ENCODE measurements around the gene BDP1.
"Not testable (repeated sequence)": the region's sequence is repeated elsewhere in the genome, so short reads cannot be mapped to it uniquely, and the experiment has no call there.

The BDP1 gene

GRCh38 chr5:71475788-71476384, 20.4 kb downstream of the BDP1 start:
- DNase-seq = no peak

DNA sequence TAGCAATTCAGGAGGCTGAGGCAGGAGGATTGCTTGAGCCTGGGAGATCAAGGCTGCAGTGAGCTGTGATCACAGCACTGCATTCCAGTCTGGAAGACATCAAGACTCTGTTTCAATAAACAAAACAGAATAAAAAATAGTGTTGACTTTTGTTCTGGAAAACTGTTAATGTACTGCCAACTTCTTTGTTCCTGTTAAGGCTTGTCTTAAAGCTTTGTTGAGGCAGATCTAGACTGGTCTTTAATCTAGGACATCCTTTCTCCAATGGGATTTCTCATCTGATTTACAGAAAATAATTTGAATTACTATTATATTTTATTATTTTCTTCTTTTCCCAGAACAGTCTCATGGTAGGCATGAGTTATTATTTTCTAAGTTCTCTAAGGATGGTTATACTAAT, 26.0 kb downstream of the BDP1 start:
- DNase-seq = no peak

GRCh38 chr5:71482132-71482531, 26.7 kb downstream of the BDP1 start:
- no peak for DNase-seq

- no peak for DNase-seq
Measured at GRCh38 chr5:71483355-71483754, 27.9 kb downstream of the BDP1 start.

GRCh38 chr5:71492817-71493615, 37.6 kb downstream of the BDP1 start:
- no peak for DNase-seq

DNA sequence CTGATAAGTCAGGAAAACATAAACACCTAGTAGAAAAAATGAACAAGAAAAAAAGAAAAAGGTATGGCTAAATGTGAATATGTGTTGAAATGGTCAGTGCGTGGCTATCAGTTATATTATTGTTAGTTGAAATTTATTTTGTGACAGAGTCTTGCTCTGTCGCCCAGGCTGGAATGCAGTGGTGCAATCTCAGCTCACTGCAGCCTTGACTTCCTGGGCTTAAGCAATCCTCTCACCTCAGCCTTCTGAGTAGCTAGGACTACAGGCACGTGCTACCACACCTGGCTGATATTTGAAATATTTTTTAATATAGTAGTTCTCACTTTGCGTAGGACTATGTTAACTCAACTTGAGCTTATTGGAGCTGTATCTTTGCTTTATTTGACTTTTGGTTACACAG, 38.8 kb downstream of the BDP1 start:
- not testable (repeated sequence) for DNase-seq

GRCh38 chr5:71498756-71499155, 43.3 kb downstream of the BDP1 start:
- DNase-seq = not testable (repeated sequence)

DNA sequence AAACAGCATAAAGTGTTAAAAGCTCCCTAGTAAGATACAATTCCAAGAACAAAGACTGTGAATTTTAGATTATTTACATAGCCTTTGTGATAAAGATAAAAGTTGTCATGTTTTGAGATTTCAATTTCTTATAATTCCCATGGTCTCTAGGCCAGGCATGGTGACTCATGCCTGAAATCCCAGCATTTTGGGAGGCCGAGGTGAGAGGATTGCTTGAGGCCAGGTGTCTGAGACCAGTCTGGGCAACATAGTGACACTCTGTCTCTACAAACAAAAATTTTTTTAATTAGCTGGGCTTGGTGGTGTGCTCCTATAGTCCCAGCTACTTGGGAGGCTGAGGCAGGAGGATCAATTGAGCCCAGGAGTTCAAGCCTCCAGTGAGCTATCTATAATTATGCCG, 48.1 kb downstream of the BDP1 start:
- no peak for DNase-seq

- no peak for DNase-seq
Measured at GRCh38 chr5:71522151-71522550, 66.7 kb downstream of the BDP1 start.

DNA sequence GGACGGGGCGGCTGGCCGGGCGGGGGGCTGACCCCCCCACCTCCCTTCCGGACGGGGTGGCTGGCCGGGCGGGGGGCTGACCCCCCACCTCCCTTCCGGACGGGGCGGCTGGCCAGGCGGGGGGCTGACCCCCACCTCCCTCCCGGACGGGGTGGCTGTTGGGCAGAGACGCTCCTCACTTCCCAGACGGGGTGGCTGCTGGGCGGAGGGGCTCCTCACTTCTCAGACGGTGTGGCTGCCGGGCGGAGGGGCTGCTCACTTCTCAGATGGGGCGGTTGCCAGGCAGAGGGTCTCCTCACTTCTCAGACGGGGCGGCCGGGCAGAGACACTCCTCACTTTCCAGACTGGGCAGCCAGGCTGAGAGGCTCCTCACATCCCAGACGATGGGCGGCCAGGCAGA, 70.2 kb downstream of the BDP1 start:
- DNase-seq = not testable (repeated sequence)

DNA sequence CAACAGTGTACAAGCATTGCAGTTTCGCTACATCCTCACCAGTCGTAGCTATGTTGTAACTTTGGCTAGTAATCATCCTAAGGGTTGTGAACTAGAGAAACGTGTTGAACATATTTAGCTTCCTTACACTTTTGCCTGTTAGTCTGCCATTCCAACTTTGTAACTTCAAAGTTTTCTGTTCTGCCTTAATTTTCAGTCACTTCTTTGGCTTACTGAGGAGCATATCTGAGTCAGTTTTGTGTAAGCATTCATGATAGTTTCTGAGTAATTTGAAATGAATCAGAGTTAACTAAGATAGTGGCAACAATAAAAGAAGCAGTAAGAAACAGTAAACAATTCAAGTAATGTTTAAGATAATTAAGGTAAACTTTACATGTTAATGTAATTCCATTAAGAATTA, 72.8 kb downstream of the BDP1 start:
- DNase-seq = no peak

- DNase-seq = no peak
Measured at GRCh38 chr5:71529682-71530081, 74.2 kb downstream of the BDP1 start.

DNA sequence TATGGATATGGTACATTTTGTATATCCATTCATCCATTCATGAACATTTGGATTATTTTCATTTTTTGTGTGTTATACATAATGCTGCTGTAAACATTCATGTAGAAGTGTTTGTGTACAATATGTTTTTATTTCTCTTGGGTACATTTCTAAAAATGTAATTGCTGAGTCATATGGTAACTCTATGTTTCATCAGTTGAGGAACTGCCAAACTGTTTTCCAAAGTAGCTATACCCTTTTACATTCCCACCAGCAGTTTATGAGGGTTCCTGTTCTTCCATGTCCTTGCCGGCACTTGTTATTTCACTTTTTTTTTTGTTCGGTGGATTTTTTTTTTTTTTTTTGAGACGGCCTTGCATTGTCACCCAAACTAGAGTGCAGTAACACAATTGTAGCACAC, 77.7 kb downstream of the BDP1 start:
- DNase-seq = no peak

- DNase-seq = no peak
Measured at GRCh38 chr5:71533615-71534014, 78.2 kb downstream of the BDP1 start.

- no peak for DNase-seq
Measured at GRCh38 chr5:71537687-71538086, 82.2 kb downstream of the BDP1 start.

- not testable (repeated sequence) for DNase-seq
Measured at GRCh38 chr5:71550885-71551284, 95.4 kb downstream of the BDP1 start.

- not testable (repeated sequence) for DNase-seq
Measured at GRCh38 chr5:71551582-71551981, 96.1 kb downstream of the BDP1 start.

- DNase-seq = not testable (repeated sequence)
Measured at GRCh38 chr5:71552026-71552749, 96.7 kb downstream of the BDP1 start.

GRCh38 chr5:71563161-71563560, 107.7 kb downstream of the BDP1 start:
- DNase-seq = no peak

- DNase-seq = no peak
Measured at GRCh38 chr5:71564895-71565294, 109.4 kb downstream of the BDP1 start.

DNA sequence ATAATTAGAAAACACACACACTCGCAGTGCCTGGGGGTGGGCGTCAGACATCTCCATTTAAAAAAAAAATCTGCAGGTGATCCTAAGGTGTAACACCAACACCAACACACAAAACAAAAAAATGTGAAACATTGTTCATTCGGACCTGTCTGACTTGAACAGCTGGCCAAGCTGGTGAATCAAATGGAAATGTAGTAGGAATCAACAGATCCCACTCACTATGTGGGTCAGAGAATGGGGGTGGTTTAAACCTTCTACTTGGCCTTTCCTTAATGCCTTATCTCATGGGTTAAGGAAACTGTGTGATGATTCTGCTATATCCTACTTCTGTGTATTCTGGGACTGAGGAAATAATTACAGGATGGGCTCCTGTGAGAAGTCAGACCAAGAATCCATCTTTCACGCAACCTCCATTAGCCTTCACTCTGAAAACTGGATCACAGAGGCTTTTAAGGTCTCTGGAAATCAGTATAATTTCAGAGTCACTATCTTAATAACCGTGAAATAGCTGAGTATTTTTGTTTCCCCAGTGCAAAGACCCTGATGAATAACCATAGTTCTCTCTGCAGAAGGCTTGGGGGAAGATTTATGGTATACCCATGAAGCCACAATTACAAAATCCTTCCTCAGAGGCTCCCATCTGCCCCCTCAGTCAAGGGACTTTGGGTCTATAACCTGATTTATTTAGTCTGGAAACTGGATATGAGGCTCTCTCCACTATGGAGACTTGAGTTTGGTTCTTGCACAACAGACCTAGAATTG, 114.5 kb downstream of the BDP1 start:
- DNase-seq = no peak

DNA sequence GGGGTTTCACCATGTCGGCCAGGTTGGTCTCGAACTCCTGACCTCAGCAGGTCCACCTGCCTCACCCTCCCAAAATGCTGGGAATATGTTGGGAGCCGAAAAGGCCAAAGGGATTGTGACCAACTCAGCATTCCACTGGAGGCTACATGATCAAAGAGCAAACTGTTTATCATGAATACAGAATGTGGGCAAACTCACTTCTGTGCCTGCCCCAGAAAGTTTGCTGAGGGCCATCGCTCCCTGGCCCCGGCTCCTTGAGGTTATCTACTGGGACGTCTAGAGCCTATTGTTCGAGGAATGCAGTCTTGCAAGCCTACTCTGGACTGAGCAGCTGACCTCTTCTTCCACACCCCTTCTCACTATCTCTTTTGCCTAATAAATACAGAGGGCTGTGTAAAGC, 116.4 kb downstream of the BDP1 start:
- not testable (repeated sequence) for DNase-seq

DNA sequence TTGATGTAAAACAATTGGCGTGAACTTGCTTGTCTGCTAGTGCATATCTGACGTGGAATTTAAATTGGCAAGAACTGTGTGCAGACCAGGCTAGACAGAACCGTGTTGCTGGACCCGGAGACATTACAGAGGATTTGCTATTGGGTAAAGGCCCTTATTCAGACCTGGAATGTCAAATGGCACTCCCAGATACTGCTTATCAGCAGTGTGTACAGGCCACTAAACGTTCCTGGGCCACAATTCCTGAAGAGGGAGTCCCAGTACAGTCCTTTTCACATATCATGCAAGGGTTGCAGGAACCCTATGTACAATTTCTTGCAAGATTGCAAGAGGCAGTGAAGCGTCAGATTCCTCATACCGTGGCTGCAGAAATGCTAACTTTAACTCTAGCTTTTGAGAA, 118.1 kb downstream of the BDP1 start:
- no peak for DNase-seq

All from islet precursor cell (in vitro differentiated cells).